ENCODE results near the gene PKIG.

Gene PKIG

GRCh38 chr20:44579313-44580081 is 2.9 kb upstream of the PKIG start:
- TF ChIP-seq CTCF (IDR thresholded peaks at IDR 0.05; ENCODE audit: insufficient read depth, low read depth, low read length, missing control alignments), result no peak
- no peak for DNase-seq (ENCODE audit: low read depth)
- no peak overlapping the region for H3K4me3 ChIP-seq (ENCODE audit: low read depth, low read length)

GRCh38 chr20:44580581-44581268 is 1.7 kb upstream of the PKIG start:
- no peak overlapping the region for H3K4me3 ChIP-seq (ENCODE audit: low read depth, low read length)
- no peak for TF ChIP-seq CTCF (IDR thresholded peaks at IDR 0.05; ENCODE audit: insufficient read depth, low read depth, low read length, missing control alignments)

GRCh38 chr20:44581515-44581914 is 864 bp upstream of the PKIG start:
- no peak for DNase-seq (ENCODE audit: low read depth)
- peak overlapping the region; percentile 6; the same call in 1 of the 2 replicates for H3K4me3 ChIP-seq (ENCODE audit: low read depth, low read length)
- no peak for TF ChIP-seq CTCF (IDR thresholded peaks at IDR 0.05; ENCODE audit: insufficient read depth, low read depth, low read length, missing control alignments)

More at GRCh38 chr20:44580581-44581268, 1.7 kb upstream of the PKIG start:
- DNase-seq (ENCODE audit: low read depth), result peak; percentile 57

- TF ChIP-seq CTCF (IDR thresholded peaks at IDR 0.05; ENCODE audit: insufficient read depth, low read depth, low read length, missing control alignments), result no peak
- DNase-seq (ENCODE audit: low read depth), result no peak
- H3K4me3 ChIP-seq (ENCODE audit: low read depth, low read length), result peak overlapping the region; percentile 43
These were observed 778 bp downstream of the PKIG start for GRCh38 chr20:44583157-44583556.

- no peak overlapping the region for H3K4me3 ChIP-seq (ENCODE audit: low read depth, low read length)
- no peak for TF ChIP-seq CTCF (IDR thresholded peaks at IDR 0.05; ENCODE audit: insufficient read depth, low read depth, low read length, missing control alignments)
These were observed 1.8 kb downstream of the PKIG start for GRCh38 chr20:44584162-44584561.

GRCh38 chr20:44585057-44585963 is 2.9 kb downstream of the PKIG start:
- DNase-seq (ENCODE audit: low read depth), result peak; percentile 73
- no peak for TF ChIP-seq CTCF (IDR thresholded peaks at IDR 0.05; ENCODE audit: insufficient read depth, low read depth, low read length, missing control alignments)
- peak overlapping the region; percentile 14 for H3K4me3 ChIP-seq (ENCODE audit: low read depth, low read length)

More at GRCh38 chr20:44584162-44584561, 1.8 kb downstream of the PKIG start:
- no peak for DNase-seq (ENCODE audit: low read depth)
